ENCODE measurements around the gene RAPGEF4.

DNA sequence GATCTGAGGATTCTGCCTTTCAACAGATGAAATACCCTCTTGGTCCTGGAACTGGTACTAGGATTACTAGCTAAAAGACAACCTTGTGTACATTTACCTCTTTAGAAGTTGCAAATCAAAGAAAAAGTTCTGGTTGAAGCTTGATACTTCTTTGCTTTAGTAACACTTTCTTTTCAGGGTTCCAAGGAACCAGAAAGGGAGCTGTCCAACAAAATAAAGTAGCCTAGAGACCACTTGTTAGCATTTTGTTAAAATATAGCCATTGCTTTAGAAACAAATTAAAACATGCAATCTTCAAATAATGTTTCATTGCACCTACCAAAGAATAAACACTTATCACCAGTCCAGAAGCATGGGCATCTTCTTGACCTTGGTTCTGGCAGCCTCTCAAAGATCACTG lies 222.1 kb downstream of the RAPGEF4 start:
- no peak for TF ChIP-seq POLR2A (IDR thresholded peaks at IDR 0.05; ENCODE audit: low read depth, low read length)
- no peak for TF ChIP-seq MAZ (IDR thresholded peaks at IDR 0.05; ENCODE audit: borderline replicate concordance, low read depth, low read length)
- TF ChIP-seq, protein P1, sequence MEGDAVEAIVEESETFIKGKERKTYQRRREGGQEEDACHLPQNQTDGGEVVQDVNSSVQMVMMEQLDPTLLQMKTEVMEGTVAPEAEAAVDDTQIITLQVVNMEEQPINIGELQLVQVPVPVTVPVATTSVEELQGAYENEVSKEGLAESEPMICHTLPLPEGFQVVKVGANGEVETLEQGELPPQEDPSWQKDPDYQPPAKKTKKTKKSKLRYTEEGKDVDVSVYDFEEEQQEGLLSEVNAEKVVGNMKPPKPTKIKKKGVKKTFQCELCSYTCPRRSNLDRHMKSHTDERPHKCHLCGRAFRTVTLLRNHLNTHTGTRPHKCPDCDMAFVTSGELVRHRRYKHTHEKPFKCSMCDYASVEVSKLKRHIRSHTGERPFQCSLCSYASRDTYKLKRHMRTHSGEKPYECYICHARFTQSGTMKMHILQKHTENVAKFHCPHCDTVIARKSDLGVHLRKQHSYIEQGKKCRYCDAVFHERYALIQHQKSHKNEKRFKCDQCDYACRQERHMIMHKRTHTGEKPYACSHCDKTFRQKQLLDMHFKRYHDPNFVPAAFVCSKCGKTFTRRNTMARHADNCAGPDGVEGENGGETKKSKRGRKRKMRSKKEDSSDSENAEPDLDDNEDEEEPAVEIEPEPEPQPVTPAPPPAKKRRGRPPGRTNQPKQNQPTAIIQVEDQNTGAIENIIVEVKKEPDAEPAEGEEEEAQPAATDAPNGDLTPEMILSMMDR (conservative IDR thresholded peaks at IDR 0.05; ENCODE audit: low read depth, low read length): no peak
- TF ChIP-seq CHD1 (IDR thresholded peaks at IDR 0.05; ENCODE audit: low read depth, low read length): no peak
- no peak for TF ChIP-seq CEBPB (IDR thresholded peaks at IDR 0.05; ENCODE audit: low read depth, low read length)
- TF ChIP-seq RAD21 (IDR thresholded peaks at IDR 0.05; ENCODE audit: low read length): no peak
- TF ChIP-seq, protein P2, sequence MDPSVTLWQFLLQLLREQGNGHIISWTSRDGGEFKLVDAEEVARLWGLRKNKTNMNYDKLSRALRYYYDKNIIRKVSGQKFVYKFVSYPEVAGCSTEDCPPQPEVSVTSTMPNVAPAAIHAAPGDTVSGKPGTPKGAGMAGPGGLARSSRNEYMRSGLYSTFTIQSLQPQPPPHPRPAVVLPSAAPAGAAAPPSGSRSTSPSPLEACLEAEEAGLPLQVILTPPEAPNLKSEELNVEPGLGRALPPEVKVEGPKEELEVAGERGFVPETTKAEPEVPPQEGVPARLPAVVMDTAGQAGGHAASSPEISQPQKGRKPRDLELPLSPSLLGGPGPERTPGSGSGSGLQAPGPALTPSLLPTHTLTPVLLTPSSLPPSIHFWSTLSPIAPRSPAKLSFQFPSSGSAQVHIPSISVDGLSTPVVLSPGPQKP (IDR thresholded peaks at IDR 0.05; ENCODE audit: borderline replicate concordance, low read depth, low read length): no peak
- TF ChIP-seq, protein P3, sequence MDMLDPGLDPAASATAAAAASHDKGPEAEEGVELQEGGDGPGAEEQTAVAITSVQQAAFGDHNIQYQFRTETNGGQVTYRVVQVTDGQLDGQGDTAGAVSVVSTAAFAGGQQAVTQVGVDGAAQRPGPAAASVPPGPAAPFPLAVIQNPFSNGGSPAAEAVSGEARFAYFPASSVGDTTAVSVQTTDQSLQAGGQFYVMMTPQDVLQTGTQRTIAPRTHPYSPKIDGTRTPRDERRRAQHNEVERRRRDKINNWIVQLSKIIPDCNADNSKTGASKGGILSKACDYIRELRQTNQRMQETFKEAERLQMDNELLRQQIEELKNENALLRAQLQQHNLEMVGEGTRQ (IDR thresholded peaks at IDR 0.05; ENCODE audit: low read depth, low read length): no peak
- no peak for TF ChIP-seq MXI1 (IDR thresholded peaks at IDR 0.05; ENCODE audit: borderline replicate concordance, low read depth, low read length)
- TF ChIP-seq RCOR1 (IDR thresholded peaks at IDR 0.05; ENCODE audit: insufficient replicate concordance, low read length): no peak
- TF ChIP-seq MAFK (IDR thresholded peaks at IDR 0.05; ENCODE audit: low read depth, low read length): no peak

Measured in IMR-90 (cell line).